Sigmoid colon (tissue), 7 donors: ENCODE results near the gene SVOPL. TPM values are rescaled to one million over a fixed set of nuclear protein-coding genes. Genes with fewer than 3 reads are reported as not detected.

ENCODE experiments used
- DNase-seq: peaks from one replicate; pipeline ENCODE4 v3.0.0-alpha.2; 2019
- H3K27ac ChIP-seq, 4 donors: fragments of 200-600 bp; sonication (generic); one replicate each; pipeline ENCODE4 v1.5.1; 2016 to 2019; ENCODE audit warnings: mild to moderate bottlenecking in 1 of 4
- H3K27me3 ChIP-seq, 3 donors: fragments of 200-600 bp; sonication (generic); one replicate each; pipeline ENCODE4 v1.5.1; 2019; ENCODE audit warnings: mild to moderate bottlenecking in 1 of 3
- H3K36me3 ChIP-seq, 4 donors: fragments of 200-600 bp; sonication (generic); one replicate each; pipeline ENCODE4 v1.5.1; 2016 to 2019
- H3K4me1 ChIP-seq, 4 donors: fragments of 200-600 bp; sonication (generic); one replicate each; pipeline ENCODE4 v1.5.1; 2017 to 2019
- H3K4me3 ChIP-seq, 4 donors: fragments of 200-600 bp; sonication (generic); one replicate each; pipeline ENCODE4 v1.5.1; 2017 to 2019; ENCODE audit warnings: mild to moderate bottlenecking in 2 of 4, moderate library complexity in 1 of 4
- H3K9me3 ChIP-seq, 4 donors: fragments of 200-600 bp in 3 of 4; sonication (generic) in 3 of 4; one replicate each; pipeline versions ENCODE4 v1.5.1 to v1.6.1; 2013 to 2019
- EP300 ChIP-seq, 4 donors: sonication (generic); formaldehyde crosslinking; IDR thresholded peaks; one replicate each; pipeline ENCODE4 v1.6.1; 2017; ENCODE audit warnings: antibody characterized with exemption in 4 of 4
- POLR2A ChIP-seq, 2 donors: fragments of 450-650 bp; IDR thresholded peaks; one replicate each; pipeline ENCODE4 v1.6.1; 2016; ENCODE audit warnings: antibody characterized with exemption in 2 of 2, mild to moderate bottlenecking in 2 of 2, moderate library complexity in 2 of 2
- POLR2AphosphoS5 ChIP-seq, 4 donors: sonication (generic); formaldehyde crosslinking; IDR thresholded peaks; one replicate each; pipeline ENCODE4 v1.6.1; 2017; ENCODE audit warnings: antibody characterized with exemption in 4 of 4
- WGBS, 2 donors: extraction: QIAGEN DNeasy Blood & Tissue Kit; methylation state at CpG; one replicate each; pipeline ENCODE4 v1.1.7; 2013; 5-methylcytosine and 5-hydroxymethylcytosine counted together
- intact Hi-C: fragments of 100-400 bp; cut with DNase I; formaldehyde crosslinking; loops from one replicate; pipeline ENCODE4 v1.15.1; 2023
- polyA plus RNA-seq, 3 donors: library from polyadenylated mRNA; stranded (reverse); fragments of 200-250 nt; gene quantifications; one replicate each; pipeline ENCODE4 v1.2.3, GENCODE V29; 2013
- total RNA-seq, 4 donors: library from RNA; depleted of rRNA; stranded (reverse); fragments of >200 nt; gene quantifications; one replicate each; pipeline ENCODE4 v1.1.0, GENCODE V29; 2016
- TF ChIP-seq, protein P1 (sequence below), 4 experiments: fragments of 450-650 bp in 3 of 4; fragments of 200-600 bp in 1 of 4; IDR thresholded peaks; one replicate each; pipeline ENCODE4 v1.5.1; 2016 to 2019; ENCODE audit warnings: antibody characterized with exemption in 4 of 4, mild to moderate bottlenecking in 3 of 4, moderate library complexity in 2 of 4
- donor health status: healthy with polysubstance abuse.
- donor health status: Bipolar disorder and iron deficiency.
- donor health status: healthy.

Gene SVOPL
- total and polyA plus RNA-seq, 7 donors = 1.8 to 2.3 TPM; not detected in 5

GRCh38 chr7:138679793-138680192 is 21.4 kb downstream of the SVOPL start:
- no peaks in the 10 kb centered on the region for H3K36me3 ChIP-seq
- no peak overlapping the region for H3K4me3 ChIP-seq
- intact Hi-C loops = no loop called here
- no peaks in the 10 kb centered on the region for H3K4me1 ChIP-seq
- no peaks in the 10 kb centered on the region for H3K27me3 ChIP-seq
- 69 to 76% methylated on average over 5 of the region's 5 CpGs for WGBS, 2 donors
- H3K27ac ChIP-seq = no peak overlapping the region
- DNase-seq = no peak
- TF ChIP-seq, protein P1, sequence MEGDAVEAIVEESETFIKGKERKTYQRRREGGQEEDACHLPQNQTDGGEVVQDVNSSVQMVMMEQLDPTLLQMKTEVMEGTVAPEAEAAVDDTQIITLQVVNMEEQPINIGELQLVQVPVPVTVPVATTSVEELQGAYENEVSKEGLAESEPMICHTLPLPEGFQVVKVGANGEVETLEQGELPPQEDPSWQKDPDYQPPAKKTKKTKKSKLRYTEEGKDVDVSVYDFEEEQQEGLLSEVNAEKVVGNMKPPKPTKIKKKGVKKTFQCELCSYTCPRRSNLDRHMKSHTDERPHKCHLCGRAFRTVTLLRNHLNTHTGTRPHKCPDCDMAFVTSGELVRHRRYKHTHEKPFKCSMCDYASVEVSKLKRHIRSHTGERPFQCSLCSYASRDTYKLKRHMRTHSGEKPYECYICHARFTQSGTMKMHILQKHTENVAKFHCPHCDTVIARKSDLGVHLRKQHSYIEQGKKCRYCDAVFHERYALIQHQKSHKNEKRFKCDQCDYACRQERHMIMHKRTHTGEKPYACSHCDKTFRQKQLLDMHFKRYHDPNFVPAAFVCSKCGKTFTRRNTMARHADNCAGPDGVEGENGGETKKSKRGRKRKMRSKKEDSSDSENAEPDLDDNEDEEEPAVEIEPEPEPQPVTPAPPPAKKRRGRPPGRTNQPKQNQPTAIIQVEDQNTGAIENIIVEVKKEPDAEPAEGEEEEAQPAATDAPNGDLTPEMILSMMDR (IDR thresholded peaks at IDR 0.05) = no peak
- TF ChIP-seq EP300 (IDR thresholded peaks at IDR 0.05) (no peak), POLR2AphosphoS5 (IDR thresholded peaks at IDR 0.05) (no peak), POLR2A (IDR thresholded peaks at IDR 0.05) (no peak)
- no peaks in the 10 kb centered on the region for H3K9me3 ChIP-seq

DNA sequence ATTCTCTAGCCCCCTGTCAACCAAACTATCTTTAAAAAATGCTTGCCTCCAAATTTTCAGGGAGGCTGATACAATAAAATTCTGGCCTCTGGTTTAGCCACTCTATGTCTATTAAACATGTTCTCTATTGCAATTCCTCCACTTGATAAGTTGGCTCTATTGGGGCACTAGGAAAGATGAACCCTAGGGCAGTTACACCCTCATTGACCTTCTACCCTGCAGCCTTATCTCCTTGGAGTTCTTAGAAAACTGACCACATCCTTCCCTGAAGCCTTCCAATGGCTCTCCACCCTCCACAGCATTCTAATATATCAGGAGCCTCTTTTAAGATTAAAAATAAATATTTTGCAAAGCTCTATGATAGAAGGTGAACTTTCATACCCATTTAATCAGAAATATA is 30.6 kb downstream of the SVOPL start:
- H3K36me3 ChIP-seq = no peaks in the 10 kb centered on the region
- no peaks in the 10 kb centered on the region for H3K9me3 ChIP-seq
- no peaks in the 10 kb centered on the region for H3K4me1 ChIP-seq
- no peak for TF ChIP-seq EP300 (IDR thresholded peaks at IDR 0.05)
- TF ChIP-seq POLR2AphosphoS5 (IDR thresholded peaks at IDR 0.05) = no peak
- TF ChIP-seq POLR2A (IDR thresholded peaks at IDR 0.05) = no peak
- TF ChIP-seq, protein P1 (IDR thresholded peaks at IDR 0.05) = no peak
- no peak for DNase-seq
- no peak overlapping the region for H3K27ac ChIP-seq
- H3K27me3 ChIP-seq = peaks cover 0 to 6% (median 0%) of the 10 kb centered on the region in 3 donors
- intact Hi-C loops = no loop called here
- no peak overlapping the region for H3K4me3 ChIP-seq

- no peak for DNase-seq
- Histone ChIP-seq H3K4me3 (no peak overlapping the region), H3K36me3 (no peaks in the 10 kb centered on the region), H3K9me3 (no peaks in the 10 kb centered on the region), H3K27me3 (peaks cover 0 to 11% (median 3%) of the 10 kb centered on the region in 3 donors), H3K27ac (no peak overlapping the region), H3K4me1 (peaks cover 0 to 2% (median 1%) of the 10 kb centered on the region in 4 donors)
- WGBS, 2 donors = 16 to 72% methylated on average over 4 of the region's 4 CpGs
- intact Hi-C loops = no loop called here
- no peak for TF ChIP-seq EP300 (IDR thresholded peaks at IDR 0.05)
- no peak for TF ChIP-seq POLR2A (IDR thresholded peaks at IDR 0.05)
- TF ChIP-seq, protein P1 (IDR thresholded peaks at IDR 0.05) = no peak
- no peak for TF ChIP-seq POLR2AphosphoS5 (IDR thresholded peaks at IDR 0.05)
Observed at GRCh38 chr7:138669364-138669763, 31.8 kb downstream of the SVOPL start.

DNA sequence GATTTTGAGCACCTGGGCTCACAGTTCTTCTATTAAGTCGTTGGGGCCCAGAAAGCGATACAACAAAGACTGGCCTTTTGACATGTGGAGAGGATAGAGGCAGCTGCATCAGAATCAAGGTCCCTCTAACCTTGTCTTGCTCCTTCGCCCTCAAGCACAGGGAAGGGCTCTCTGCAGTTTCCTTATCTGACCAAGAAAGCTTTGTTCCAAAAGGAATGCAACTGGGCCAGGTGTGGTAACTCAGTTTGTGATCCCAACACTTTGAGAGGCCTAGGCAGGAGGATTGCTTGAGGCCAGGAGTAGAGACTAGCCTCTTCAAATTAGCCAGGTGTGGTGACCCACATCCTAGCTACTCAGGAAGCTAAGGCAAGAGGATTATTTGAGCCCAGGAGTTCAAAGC is 32.2 kb downstream of the SVOPL start:
- 78 to 88% methylated on average over 3 of the region's 3 CpGs for WGBS, 2 donors
- no peak overlapping the region for H3K27ac ChIP-seq
- H3K4me1 ChIP-seq = peaks cover 0 to 7% (median 2%) of the 10 kb centered on the region in 4 donors
- no peaks in the 10 kb centered on the region for H3K36me3 ChIP-seq
- H3K9me3 ChIP-seq = no peaks in the 10 kb centered on the region
- intact Hi-C loops = no loop called here
- DNase-seq = no peak
- no peak overlapping the region for H3K4me3 ChIP-seq
- no peak for TF ChIP-seq POLR2AphosphoS5 (IDR thresholded peaks at IDR 0.05)
- no peak for TF ChIP-seq EP300 (IDR thresholded peaks at IDR 0.05)
- TF ChIP-seq, protein P1 (IDR thresholded peaks at IDR 0.05) = no peak
- no peak for TF ChIP-seq POLR2A (IDR thresholded peaks at IDR 0.05)
- peaks cover 0 to 11% (median 7%) of the 10 kb centered on the region in 3 donors for H3K27me3 ChIP-seq

DNA sequence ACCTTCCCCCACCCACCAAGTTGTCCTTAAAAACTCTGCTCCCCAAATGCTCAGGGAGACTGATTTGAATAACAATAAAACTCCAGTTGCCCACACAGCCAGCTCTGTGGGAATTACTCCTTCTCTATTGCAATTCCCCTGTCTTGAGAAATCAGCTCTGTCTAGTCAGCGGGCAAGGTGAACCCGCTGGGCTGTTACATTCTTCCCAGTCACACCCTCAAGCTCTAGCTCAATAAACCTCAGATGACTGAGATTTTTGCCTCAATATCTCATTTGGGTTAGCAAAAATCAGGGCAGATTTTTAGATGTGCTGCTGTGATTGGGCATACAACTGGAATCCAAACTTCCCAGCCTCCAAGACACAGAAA is 32.9 kb downstream of the SVOPL start:
- DNase-seq = no peak
- Histone ChIP-seq H3K9me3 (no peaks in the 10 kb centered on the region), H3K4me1 (peaks cover 0 to 7% (median 2%) of the 10 kb centered on the region in 4 donors), H3K4me3 (no peak overlapping the region), H3K27ac (no peak overlapping the region), H3K36me3 (no peaks in the 10 kb centered on the region), H3K27me3 (peaks cover 0 to 14% (median 10%) of the 10 kb centered on the region in 3 donors)
- TF ChIP-seq POLR2A (IDR thresholded peaks at IDR 0.05) = no peak
- TF ChIP-seq, protein P1 (IDR thresholded peaks at IDR 0.05) = no peak
- TF ChIP-seq EP300 (IDR thresholded peaks at IDR 0.05) = no peak
- TF ChIP-seq POLR2AphosphoS5 (IDR thresholded peaks at IDR 0.05) = no peak
- 90 to 95% methylated on average over 2 of the region's 2 CpGs for WGBS, 2 donors
- intact Hi-C loops = no loop called here
